ENCODE data around the gene MYL5.
"Not testable (repeated sequence)": the region's sequence is repeated elsewhere in the genome, so short reads cannot be mapped to it uniquely, and the experiment has no call there.

The MYL5 gene

DNA sequence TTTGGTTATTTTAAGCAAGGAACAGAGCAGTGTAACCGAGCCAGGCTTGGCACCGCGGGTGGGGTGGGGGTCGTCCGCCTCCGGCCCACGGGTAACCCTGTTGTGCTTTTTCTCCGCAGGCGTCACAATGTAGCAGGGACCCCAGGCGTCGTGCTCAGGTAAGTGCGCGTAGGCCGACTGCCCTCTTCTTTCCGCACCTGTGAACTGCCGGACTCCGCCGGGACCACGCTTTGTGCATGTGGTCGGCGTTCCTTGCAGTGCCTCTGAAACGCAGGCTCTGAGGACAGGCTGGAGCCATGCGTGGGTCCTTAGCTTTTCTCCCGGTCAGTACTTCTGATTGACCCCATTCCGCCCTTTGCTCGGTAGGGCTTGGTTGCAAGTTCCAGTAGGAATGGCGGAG is 56.2 kb downstream of the MYL5 start:
- DNase-seq = no peak

- DNase-seq = not testable (repeated sequence)
Measured at GRCh38 chr4:730946-731904, 56.9 kb downstream of the MYL5 start.

Data from NCI-H2107 (cell line).